SK-N-SH treated with all-trans-retinoic acid at 6 μM for 48 hours (cell line): ENCODE results near the gene MYCBPAP.

ENCODE experiments used
- ATAC-seq: fragments of 200-7000 bp; cut with Tn5 transposase; 3 replicates; pipeline ENCODE4 v1.9.1; 2020; ENCODE audit warnings: mild to moderate bottlenecking, moderate library complexity
- CSDC2 ChIP-seq: fragments of 250-450 bp; sonication (Bioruptor Pico); IDR thresholded peaks from 2 replicates; pipeline ENCODE4 v1.5.0; 2020; ENCODE audit warnings: mild to moderate bottlenecking, moderate library complexity
- ESRRG ChIP-seq: fragments of 250-450 bp; sonication (Bioruptor Pico); IDR thresholded peaks from 2 replicates; pipeline ENCODE4 v1.6.1; 2021; ENCODE audit warnings: mild to moderate bottlenecking
- GLIS3 ChIP-seq: fragments of 250-450 bp; sonication (Bioruptor Pico); IDR thresholded peaks from 2 replicates; pipeline ENCODE4 v1.5.0; 2020; ENCODE audit warnings: mild to moderate bottlenecking, moderate library complexity
- ISL1 ChIP-seq: fragments of 250-450 bp; sonication (Bioruptor Pico); IDR thresholded peaks from 2 replicates; pipeline ENCODE4 v2.1.2; 2022; ENCODE audit warnings: mild to moderate bottlenecking, moderate library complexity
- OSR1 ChIP-seq: fragments of 250-450 bp; sonication (Bioruptor Pico); IDR thresholded peaks from 2 replicates; pipeline ENCODE4 v1.8.0; 2022; ENCODE audit warnings: moderate library complexity, mild to moderate bottlenecking, inconsistent platforms
- PPARA ChIP-seq: fragments of 250-450 bp; sonication (Bioruptor Pico); IDR thresholded peaks from 2 replicates; pipeline ENCODE4 v1.5.0; 2020; ENCODE audit warnings: mild to moderate bottlenecking, borderline replicate concordance
- SNAI2 ChIP-seq: fragments of 250-450 bp; sonication (Bioruptor Pico); IDR thresholded peaks from 2 replicates; pipeline ENCODE4 v1.5.0; 2020; ENCODE audit warnings: mild to moderate bottlenecking, moderate library complexity
- TCF4 ChIP-seq: fragments of 250-450 bp; sonication (Bioruptor Pico); IDR thresholded peaks from 2 replicates; pipeline ENCODE4 v1.8.0; 2021; ENCODE audit warnings: mild to moderate bottlenecking, moderate library complexity, borderline replicate concordance
- TOX ChIP-seq: fragments of 250-450 bp; sonication (Bioruptor Pico); IDR thresholded peaks from 2 replicates; pipeline ENCODE4 v1.8.0; 2021; ENCODE audit warnings: mild to moderate bottlenecking, moderate library complexity, borderline replicate concordance
- ZC3H10 ChIP-seq: fragments of 250-450 bp; sonication (Bioruptor Pico); IDR thresholded peaks from 2 replicates; pipeline ENCODE4 v1.5.1; 2021; ENCODE audit warnings: mild to moderate bottlenecking, moderate library complexity
- ZFP3 ChIP-seq: fragments of 250-450 bp; sonication (Bioruptor Pico); IDR thresholded peaks from 2 replicates; pipeline ENCODE4 v1.5.0; 2020; ENCODE audit warnings: mild to moderate bottlenecking, moderate library complexity
- ZNF565 ChIP-seq: fragments of 450-650 bp; formaldehyde crosslinking; conservative IDR thresholded peaks from 2 replicates; pipeline ENCODE4 v1.5.0; 2020; ENCODE audit warnings: low read depth, mild to moderate bottlenecking, moderate library complexity
- ZNF8 ChIP-seq: fragments of 450-650 bp; formaldehyde crosslinking; IDR thresholded peaks from 2 replicates; pipeline ENCODE4 v1.5.0; 2020; ENCODE audit warnings: mild to moderate bottlenecking, moderate library complexity
- TF ChIP-seq, protein P1 (sequence below): fragments of 250-450 bp; sonication (Bioruptor Pico); IDR thresholded peaks from 2 replicates; pipeline ENCODE4 v1.5.1; 2020; ENCODE audit warnings: low read depth, mild to moderate bottlenecking, moderate library complexity
- TF ChIP-seq, protein P2 (sequence below): fragments of 250-450 bp; sonication (Bioruptor Pico); IDR thresholded peaks from 2 replicates; pipeline ENCODE4 v1.8.0; 2021; ENCODE audit warnings: low read depth, mild to moderate bottlenecking, moderate library complexity, borderline replicate concordance
- TF ChIP-seq, protein P3 (sequence below): fragments of 250-450 bp; sonication (Bioruptor Pico); IDR thresholded peaks from 2 replicates; pipeline ENCODE4 v1.5.0; 2020; ENCODE audit warnings: mild to moderate bottlenecking, moderate library complexity

The MYCBPAP gene

DNA sequence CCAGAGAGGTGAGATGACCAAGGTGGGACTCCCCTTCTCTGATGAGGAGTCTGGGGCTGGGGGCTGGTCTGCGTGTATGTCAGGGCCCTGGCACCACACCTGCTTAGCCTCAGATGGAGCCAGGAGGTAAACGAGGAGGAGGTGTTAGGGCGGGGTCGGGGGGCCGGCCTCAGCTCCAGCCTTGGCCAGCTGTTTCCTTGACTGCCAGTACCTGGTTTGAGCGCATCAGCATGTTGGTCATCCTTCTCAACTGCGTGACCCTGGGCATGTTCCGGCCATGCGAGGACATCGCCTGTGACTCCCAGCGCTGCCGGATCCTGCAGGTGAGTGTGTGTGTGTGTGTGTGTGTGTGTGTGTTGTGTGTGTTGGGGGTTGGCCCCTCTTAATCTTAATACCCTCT, 60.4 kb downstream of the MYCBPAP start:
- ATAC-seq = no peak
- TF ChIP-seq GLIS3 (CRISPR knock-in tag) = no peak
- TF ChIP-seq ZFP3 (CRISPR knock-in tag) = no peak
- TF ChIP-seq ZNF565 (CRISPR knock-in tag) = no peak
- no peak for TF ChIP-seq TOX (CRISPR knock-in tag)
- TF ChIP-seq ZNF8 = no peak
- TF ChIP-seq, protein P1, sequence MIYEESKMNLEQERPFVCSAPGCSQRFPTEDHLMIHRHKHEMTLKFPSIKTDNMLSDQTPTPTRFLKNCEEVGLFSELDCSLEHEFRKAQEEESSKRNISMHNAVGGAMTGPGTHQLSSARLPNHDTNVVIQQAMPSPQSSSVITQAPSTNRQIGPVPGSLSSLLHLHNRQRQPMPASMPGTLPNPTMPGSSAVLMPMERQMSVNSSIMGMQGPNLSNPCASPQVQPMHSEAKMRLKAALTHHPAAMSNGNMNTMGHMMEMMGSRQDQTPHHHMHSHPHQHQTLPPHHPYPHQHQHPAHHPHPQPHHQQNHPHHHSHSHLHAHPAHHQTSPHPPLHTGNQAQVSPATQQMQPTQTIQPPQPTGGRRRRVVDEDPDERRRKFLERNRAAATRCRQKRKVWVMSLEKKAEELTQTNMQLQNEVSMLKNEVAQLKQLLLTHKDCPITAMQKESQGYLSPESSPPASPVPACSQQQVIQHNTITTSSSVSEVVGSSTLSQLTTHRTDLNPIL (CRISPR knock-in tag) = no peak
- TF ChIP-seq ZC3H10 (CRISPR knock-in tag) = no peak
- TF ChIP-seq, protein P2, sequence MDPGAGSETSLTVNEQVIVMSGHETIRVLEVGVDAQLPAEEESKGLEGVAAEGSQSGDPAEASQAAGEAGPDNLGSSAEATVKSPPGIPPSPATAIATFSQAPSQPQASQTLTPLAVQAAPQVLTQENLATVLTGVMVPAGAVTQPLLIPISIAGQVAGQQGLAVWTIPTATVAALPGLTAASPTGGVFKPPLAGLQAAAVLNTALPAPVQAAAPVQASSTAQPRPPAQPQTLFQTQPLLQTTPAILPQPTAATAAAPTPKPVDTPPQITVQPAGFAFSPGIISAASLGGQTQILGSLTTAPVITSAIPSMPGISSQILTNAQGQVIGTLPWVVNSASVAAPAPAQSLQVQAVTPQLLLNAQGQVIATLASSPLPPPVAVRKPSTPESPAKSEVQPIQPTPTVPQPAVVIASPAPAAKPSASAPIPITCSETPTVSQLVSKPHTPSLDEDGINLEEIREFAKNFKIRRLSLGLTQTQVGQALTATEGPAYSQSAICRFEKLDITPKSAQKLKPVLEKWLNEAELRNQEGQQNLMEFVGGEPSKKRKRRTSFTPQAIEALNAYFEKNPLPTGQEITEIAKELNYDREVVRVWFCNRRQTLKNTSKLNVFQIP = no peak
- TF ChIP-seq TCF4 (CRISPR knock-in tag) = no peak
- TF ChIP-seq ISL1 (CRISPR knock-in tag) = no peak

- TF ChIP-seq ZNF8 (no peak), ZNF565 (CRISPR knock-in tag) (no peak), TOX (CRISPR knock-in tag) (no peak), ZC3H10 (CRISPR knock-in tag) (no peak), PPARA (no peak), ESRRG (CRISPR knock-in tag) (no peak), SNAI2 (no peak)
- TF ChIP-seq, protein P3, sequence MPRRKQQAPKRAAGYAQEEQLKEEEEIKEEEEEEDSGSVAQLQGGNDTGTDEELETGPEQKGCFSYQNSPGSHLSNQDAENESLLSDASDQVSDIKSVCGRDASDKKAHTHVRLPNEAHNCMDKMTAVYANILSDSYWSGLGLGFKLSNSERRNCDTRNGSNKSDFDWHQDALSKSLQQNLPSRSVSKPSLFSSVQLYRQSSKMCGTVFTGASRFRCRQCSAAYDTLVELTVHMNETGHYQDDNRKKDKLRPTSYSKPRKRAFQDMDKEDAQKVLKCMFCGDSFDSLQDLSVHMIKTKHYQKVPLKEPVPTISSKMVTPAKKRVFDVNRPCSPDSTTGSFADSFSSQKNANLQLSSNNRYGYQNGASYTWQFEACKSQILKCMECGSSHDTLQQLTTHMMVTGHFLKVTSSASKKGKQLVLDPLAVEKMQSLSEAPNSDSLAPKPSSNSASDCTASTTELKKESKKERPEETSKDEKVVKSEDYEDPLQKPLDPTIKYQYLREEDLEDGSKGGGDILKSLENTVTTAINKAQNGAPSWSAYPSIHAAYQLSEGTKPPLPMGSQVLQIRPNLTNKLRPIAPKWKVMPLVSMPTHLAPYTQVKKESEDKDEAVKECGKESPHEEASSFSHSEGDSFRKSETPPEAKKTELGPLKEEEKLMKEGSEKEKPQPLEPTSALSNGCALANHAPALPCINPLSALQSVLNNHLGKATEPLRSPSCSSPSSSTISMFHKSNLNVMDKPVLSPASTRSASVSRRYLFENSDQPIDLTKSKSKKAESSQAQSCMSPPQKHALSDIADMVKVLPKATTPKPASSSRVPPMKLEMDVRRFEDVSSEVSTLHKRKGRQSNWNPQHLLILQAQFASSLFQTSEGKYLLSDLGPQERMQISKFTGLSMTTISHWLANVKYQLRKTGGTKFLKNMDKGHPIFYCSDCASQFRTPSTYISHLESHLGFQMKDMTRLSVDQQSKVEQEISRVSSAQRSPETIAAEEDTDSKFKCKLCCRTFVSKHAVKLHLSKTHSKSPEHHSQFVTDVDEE (CRISPR knock-in tag) = no peak
- TF ChIP-seq, protein P2 = no peak
- no peak for ATAC-seq
These were observed 61.4 kb downstream of the MYCBPAP start for GRCh38 chr17:50569592-50569991.

GRCh38 chr17:50570032-50570431, 61.8 kb downstream of the MYCBPAP start:
- ATAC-seq = no peak
- TF ChIP-seq SNAI2 (no peak), CSDC2 (CRISPR knock-in tag) (no peak), ZNF565 (CRISPR knock-in tag) (no peak), TCF4 (CRISPR knock-in tag) (no peak), ISL1 (CRISPR knock-in tag) (no peak), ZC3H10 (CRISPR knock-in tag) (no peak), OSR1 (CRISPR knock-in tag) (no peak)
- TF ChIP-seq, protein P3 (CRISPR knock-in tag) = no peak
- TF ChIP-seq, protein P2 = no peak
- TF ChIP-seq, protein P1 (CRISPR knock-in tag) = no peak
